Measurements from ENCODE around the gene SLC26A5.

DNA sequence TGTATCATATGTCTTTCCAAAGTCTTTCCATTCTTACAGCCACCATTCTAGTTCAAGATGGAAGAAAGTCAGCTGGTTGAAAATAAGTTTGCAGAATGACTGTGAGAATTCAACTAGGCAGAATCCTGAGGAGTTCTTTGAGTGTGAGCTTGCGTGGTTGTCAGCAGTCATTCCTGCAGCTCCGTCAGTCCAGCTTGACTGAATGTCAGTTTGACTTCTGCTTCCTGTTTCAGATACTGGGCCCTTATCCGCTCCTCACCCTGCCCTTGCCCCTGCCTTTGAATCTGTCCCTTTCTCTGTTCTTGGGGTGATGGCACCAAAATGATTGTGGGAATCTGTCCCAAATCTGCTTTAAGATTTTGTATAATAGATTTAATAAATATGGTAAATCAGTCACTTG lies 27.8 kb downstream of the SLC26A5 start:
- TF ChIP-seq, protein P1, sequence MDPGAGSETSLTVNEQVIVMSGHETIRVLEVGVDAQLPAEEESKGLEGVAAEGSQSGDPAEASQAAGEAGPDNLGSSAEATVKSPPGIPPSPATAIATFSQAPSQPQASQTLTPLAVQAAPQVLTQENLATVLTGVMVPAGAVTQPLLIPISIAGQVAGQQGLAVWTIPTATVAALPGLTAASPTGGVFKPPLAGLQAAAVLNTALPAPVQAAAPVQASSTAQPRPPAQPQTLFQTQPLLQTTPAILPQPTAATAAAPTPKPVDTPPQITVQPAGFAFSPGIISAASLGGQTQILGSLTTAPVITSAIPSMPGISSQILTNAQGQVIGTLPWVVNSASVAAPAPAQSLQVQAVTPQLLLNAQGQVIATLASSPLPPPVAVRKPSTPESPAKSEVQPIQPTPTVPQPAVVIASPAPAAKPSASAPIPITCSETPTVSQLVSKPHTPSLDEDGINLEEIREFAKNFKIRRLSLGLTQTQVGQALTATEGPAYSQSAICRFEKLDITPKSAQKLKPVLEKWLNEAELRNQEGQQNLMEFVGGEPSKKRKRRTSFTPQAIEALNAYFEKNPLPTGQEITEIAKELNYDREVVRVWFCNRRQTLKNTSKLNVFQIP (CRISPR knock-in tag; IDR thresholded peaks at IDR 0.05; ENCODE audit: borderline replicate concordance, low read depth), result no peak
- TF ChIP-seq, protein P2, sequence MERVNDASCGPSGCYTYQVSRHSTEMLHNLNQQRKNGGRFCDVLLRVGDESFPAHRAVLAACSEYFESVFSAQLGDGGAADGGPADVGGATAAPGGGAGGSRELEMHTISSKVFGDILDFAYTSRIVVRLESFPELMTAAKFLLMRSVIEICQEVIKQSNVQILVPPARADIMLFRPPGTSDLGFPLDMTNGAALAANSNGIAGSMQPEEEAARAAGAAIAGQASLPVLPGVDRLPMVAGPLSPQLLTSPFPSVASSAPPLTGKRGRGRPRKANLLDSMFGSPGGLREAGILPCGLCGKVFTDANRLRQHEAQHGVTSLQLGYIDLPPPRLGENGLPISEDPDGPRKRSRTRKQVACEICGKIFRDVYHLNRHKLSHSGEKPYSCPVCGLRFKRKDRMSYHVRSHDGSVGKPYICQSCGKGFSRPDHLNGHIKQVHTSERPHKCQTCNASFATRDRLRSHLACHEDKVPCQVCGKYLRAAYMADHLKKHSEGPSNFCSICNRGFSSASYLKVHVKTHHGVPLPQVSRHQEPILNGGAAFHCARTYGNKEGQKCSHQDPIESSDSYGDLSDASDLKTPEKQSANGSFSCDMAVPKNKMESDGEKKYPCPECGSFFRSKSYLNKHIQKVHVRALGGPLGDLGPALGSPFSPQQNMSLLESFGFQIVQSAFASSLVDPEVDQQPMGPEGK (CRISPR knock-in tag; IDR thresholded peaks at IDR 0.05; ENCODE audit: borderline replicate concordance), result no peak
- TF ChIP-seq CSDC2 (CRISPR knock-in tag; IDR thresholded peaks at IDR 0.05) (no peak), RARB (CRISPR knock-in tag; IDR thresholded peaks at IDR 0.05) (no peak), ZC3H10 (CRISPR knock-in tag; IDR thresholded peaks at IDR 0.05) (no peak), GLIS3 (CRISPR knock-in tag; IDR thresholded peaks at IDR 0.05) (no peak), ZFP30 (CRISPR knock-in tag; IDR thresholded peaks at IDR 0.05) (no peak), TCF4 (CRISPR knock-in tag; IDR thresholded peaks at IDR 0.05; ENCODE audit: borderline replicate concordance) (no peak), OSR1 (CRISPR knock-in tag; IDR thresholded peaks at IDR 0.05) (no peak), PPARA (CRISPR knock-in tag; IDR thresholded peaks at IDR 0.05; ENCODE audit: borderline replicate concordance) (no peak)
- TF ChIP-seq, protein P3, sequence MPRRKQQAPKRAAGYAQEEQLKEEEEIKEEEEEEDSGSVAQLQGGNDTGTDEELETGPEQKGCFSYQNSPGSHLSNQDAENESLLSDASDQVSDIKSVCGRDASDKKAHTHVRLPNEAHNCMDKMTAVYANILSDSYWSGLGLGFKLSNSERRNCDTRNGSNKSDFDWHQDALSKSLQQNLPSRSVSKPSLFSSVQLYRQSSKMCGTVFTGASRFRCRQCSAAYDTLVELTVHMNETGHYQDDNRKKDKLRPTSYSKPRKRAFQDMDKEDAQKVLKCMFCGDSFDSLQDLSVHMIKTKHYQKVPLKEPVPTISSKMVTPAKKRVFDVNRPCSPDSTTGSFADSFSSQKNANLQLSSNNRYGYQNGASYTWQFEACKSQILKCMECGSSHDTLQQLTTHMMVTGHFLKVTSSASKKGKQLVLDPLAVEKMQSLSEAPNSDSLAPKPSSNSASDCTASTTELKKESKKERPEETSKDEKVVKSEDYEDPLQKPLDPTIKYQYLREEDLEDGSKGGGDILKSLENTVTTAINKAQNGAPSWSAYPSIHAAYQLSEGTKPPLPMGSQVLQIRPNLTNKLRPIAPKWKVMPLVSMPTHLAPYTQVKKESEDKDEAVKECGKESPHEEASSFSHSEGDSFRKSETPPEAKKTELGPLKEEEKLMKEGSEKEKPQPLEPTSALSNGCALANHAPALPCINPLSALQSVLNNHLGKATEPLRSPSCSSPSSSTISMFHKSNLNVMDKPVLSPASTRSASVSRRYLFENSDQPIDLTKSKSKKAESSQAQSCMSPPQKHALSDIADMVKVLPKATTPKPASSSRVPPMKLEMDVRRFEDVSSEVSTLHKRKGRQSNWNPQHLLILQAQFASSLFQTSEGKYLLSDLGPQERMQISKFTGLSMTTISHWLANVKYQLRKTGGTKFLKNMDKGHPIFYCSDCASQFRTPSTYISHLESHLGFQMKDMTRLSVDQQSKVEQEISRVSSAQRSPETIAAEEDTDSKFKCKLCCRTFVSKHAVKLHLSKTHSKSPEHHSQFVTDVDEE (CRISPR knock-in tag; IDR thresholded peaks at IDR 0.05), result no peak
- TF ChIP-seq, protein P4, sequence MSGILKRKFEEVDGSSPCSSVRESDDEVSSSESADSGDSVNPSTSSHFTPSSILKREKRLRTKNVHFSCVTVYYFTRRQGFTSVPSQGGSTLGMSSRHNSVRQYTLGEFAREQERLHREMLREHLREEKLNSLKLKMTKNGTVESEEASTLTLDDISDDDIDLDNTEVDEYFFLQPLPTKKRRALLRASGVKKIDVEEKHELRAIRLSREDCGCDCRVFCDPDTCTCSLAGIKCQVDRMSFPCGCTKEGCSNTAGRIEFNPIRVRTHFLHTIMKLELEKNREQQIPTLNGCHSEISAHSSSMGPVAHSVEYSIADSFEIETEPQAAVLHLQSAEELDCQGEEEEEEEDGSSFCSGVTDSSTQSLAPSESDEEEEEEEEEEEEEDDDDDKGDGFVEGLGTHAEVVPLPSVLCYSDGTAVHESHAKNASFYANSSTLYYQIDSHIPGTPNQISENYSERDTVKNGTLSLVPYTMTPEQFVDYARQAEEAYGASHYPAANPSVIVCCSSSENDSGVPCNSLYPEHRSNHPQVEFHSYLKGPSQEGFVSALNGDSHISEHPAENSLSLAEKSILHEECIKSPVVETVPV (CRISPR knock-in tag; IDR thresholded peaks at IDR 0.05), result no peak
